HepG2 (cell line): ENCODE data around the gene TK1. TPM values are rescaled to one million over a fixed set of nuclear protein-coding genes. Genes with fewer than 3 reads are reported as not detected.

ENCODE experiments used
- CBX5 ChIP-seq: sonication (generic); formaldehyde crosslinking; IDR thresholded peaks from 2 replicates; pipeline ENCODE4 v1.4.0; 2020; ENCODE audit warnings: missing genetic modification reagents, borderline replicate concordance
- CTCF ChIP-seq: sonication (generic); formaldehyde crosslinking; IDR thresholded peaks from 2 replicates; pipeline ENCODE4 v1.5.0; 2020; ENCODE audit warnings: mild to moderate bottlenecking, missing genetic modification reagents, moderate library complexity
- DMAP1 ChIP-seq: IDR thresholded peaks from 2 replicates; pipeline ENCODE4 v1.6.1; 2016
- ERF ChIP-seq: IDR thresholded peaks from 2 replicates; pipeline ENCODE4 v1.6.1; 2018; ENCODE audit warnings: missing biosample characterization, missing genetic modification reagents
- HNRNPL ChIP-seq: fragments of 200-400 bp; formaldehyde crosslinking; IDR thresholded peaks from 2 replicates; pipeline ENCODE4 v1.6.1; 2017; ENCODE audit warnings: mild to moderate bottlenecking, low read depth, low read length
- PAXIP1 ChIP-seq: sonication (generic); formaldehyde crosslinking; conservative IDR thresholded peaks from 2 replicates; pipeline ENCODE4 v1.4.0; 2020; ENCODE audit warnings: mild to moderate bottlenecking, missing genetic modification reagents, moderate library complexity
- SKI ChIP-seq: fragments of 450-650 bp; IDR thresholded peaks from one replicate; pipeline ENCODE4 v1.6.1; 2018; ENCODE audit warnings: mild to moderate bottlenecking; ENCODE audit not compliant: partially characterized antibody
- TGIF2 ChIP-seq: IDR thresholded peaks from 2 replicates; pipeline ENCODE4 v1.6.1; 2016; ENCODE audit warnings: control low read depth, missing compliant biosample characterization
- TRAFD1 ChIP-seq: sonication (generic); formaldehyde crosslinking; IDR thresholded peaks from 2 replicates; pipeline ENCODE4 v1.5.1; 2020; ENCODE audit warnings: missing genetic modification reagents, mild to moderate bottlenecking, borderline replicate concordance
- UBTF ChIP-seq: sonication (generic); formaldehyde crosslinking; IDR thresholded peaks from 2 replicates; pipeline ENCODE4 v1.4.0; 2020; ENCODE audit warnings: mild to moderate bottlenecking, missing genetic modification reagents
- XRCC5 ChIP-seq: fragments of 200-400 bp; formaldehyde crosslinking; optimal IDR thresholded peaks from 2 replicates; pipeline ENCODE3; 2017; ENCODE audit warnings: mild to moderate bottlenecking, low read length
- ZBTB7B ChIP-seq: sonication (generic); formaldehyde crosslinking; IDR thresholded peaks from 2 replicates; pipeline ENCODE4 v1.4.0; 2020; ENCODE audit warnings: missing genetic modification reagents
- ZNF101 ChIP-seq: sonication (generic); formaldehyde crosslinking; IDR thresholded peaks from 2 replicates; pipeline ENCODE4 v1.4.0; 2020; ENCODE audit warnings: mild to moderate bottlenecking, low read depth, missing genetic modification reagents, borderline replicate concordance
- ZNF281 ChIP-seq: sonication (generic); formaldehyde crosslinking; IDR thresholded peaks from 2 replicates; pipeline ENCODE4 v1.4.0; 2020; ENCODE audit warnings: missing genetic modification reagents, borderline replicate concordance
- ZNF296 ChIP-seq: sonication (generic); formaldehyde crosslinking; conservative IDR thresholded peaks from 2 replicates; pipeline ENCODE4 v1.5.0; 2020; ENCODE audit warnings: mild to moderate bottlenecking, missing genetic modification reagents
- ZNF329 ChIP-seq: sonication (generic); formaldehyde crosslinking; IDR thresholded peaks from 2 replicates; pipeline ENCODE4 v1.9.0; 2021; ENCODE audit warnings: low read depth, mild to moderate bottlenecking, missing genetic modification reagents
- ZNF572 ChIP-seq: sonication (generic); formaldehyde crosslinking; IDR thresholded peaks from 2 replicates; pipeline ENCODE4 v1.5.1; 2020; ENCODE audit warnings: mild to moderate bottlenecking, missing genetic modification reagents
- polyA plus RNA-seq, 8 experiments: library from polyadenylated mRNA; depleted of rRNA in 3 of 8; stranded (reverse) in 7 of 8; unstranded in 1 of 8; fragments of >200 nt; fragmentation: Illumina TruSeq in 4 of 8; extraction: Trizol in 4 of 8; gene quantifications; 2 replicates each; pipeline versions ENCODE4 v1.2.1 to v1.2.3, GENCODE V29; 2011 to 2016; ENCODE audit warnings: low read depth in 4 of 8, missing spikeins in 1 of 8, mixed read lengths in 1 of 8; ENCODE audit not compliant: insufficient read depth in 1 of 8
- total RNA-seq, 5 experiments: library from RNA; depleted of rRNA; stranded (reverse); fragments of >200 nt; fragmentation: Illumina TruSeq; extraction: Trizol; gene quantifications; 2 replicates each; pipeline ENCODE4 v1.2.3, GENCODE V29; 2016; ENCODE audit warnings: low read depth in 1 of 5

The TK1 gene
- total and polyA plus RNA-seq, 2 of the 13 experiments (the other 11 are each of a cell fraction or from before 2014, with no cell fraction given), result 45.0 to 96.0 TPM

- peak; percentile 88 for TF ChIP-seq UBTF (CRISPR knock-in tag)
- TF ChIP-seq PAXIP1, result peak; percentile 84
- peak; percentile 54 for TF ChIP-seq XRCC5
- TF ChIP-seq CBX5 (CRISPR knock-in tag), result peak; percentile 76; the same call in 1 of the 2 replicates
- TF ChIP-seq DMAP1 (CRISPR knock-in tag), result peak; percentile 84
- peak; percentile 95 for TF ChIP-seq ZNF281
- TF ChIP-seq ZBTB7B (CRISPR knock-in tag), result peak; percentile 78
- TF ChIP-seq ZNF572 (CRISPR knock-in tag), result peak; percentile 46; the same call in 1 of the 2 replicates
- no peak for TF ChIP-seq CTCF
- TF ChIP-seq TGIF2 (CRISPR knock-in tag), result peak; percentile 36; the same call in 1 of the 2 replicates
- TF ChIP-seq ERF (CRISPR knock-in tag), result peak; percentile 36; the same call in 1 of the 2 replicates
- TF ChIP-seq ZNF329 (CRISPR knock-in tag), result peak; percentile 15; the same call in 1 of the 2 replicates
- peak; percentile 92 for TF ChIP-seq HNRNPL
- no peak for TF ChIP-seq ZNF296
- TF ChIP-seq TRAFD1, result 0 out of 2 replicates have a peak, but pooled peaks have one; percentile 88
- peak; percentile 20 for TF ChIP-seq SKI
- TF ChIP-seq ZNF101 (CRISPR knock-in tag), result no peak
These were observed 59.5 kb downstream of the TK1 start (continued) for GRCh38 chr17:78127239-78127887.
